NCI-H1417 (cell line): ENCODE measurements around the gene ASTN2.

ENCODE experiments used
- DNase-seq, 3 experiments: peaks; one replicate each; lab custom pipeline; 2025; lab: John Stamatoyannopoulos, UW

The ASTN2 gene

DNA sequence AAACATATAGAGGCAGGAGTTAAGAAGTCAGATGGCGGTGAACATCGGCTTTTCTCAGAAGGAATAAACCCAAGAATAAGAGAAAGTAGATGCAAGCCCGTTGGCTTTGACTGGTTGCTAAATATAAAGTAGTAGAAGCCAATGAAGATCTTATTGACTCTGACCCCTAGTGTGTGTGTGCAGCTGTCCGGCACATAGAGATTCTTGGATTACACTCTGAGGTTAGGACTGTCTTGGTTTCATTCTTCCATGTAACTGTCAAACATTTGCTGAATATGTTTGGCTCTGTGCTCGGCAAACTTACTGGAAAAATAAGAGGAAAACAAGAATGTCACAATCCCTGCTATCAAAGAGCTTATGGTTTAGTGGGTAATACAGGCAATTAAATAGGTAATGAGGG lies 54.9 kb downstream of the ASTN2 start:
- no peak for DNase-seq

- no peak for DNase-seq
Observed at GRCh38 chr9:117355542-117355941, 59.3 kb downstream of the ASTN2 start.

DNA sequence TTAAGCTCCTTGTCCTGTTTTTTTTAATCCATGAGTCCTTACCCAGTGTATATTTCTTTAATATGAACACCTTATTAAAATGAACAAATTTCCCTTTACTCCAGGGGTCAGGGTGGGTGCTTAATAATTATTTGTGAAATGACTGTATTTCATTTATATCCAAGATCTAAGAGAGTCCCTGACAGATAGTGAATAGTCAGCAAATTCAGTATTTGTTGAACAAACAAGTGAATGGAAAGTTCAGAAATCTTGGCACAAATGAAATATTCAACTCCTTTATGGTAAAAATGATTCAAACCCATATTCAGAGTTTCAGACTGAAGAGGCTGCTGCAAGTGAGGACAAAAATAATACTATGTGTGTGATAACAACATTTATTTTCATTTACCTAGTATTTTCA lies 59.9 kb downstream of the ASTN2 start:
- DNase-seq: no peak

- DNase-seq: peak in 1 of 3 experiments; percentile 27
Observed at GRCh38 chr9:117354244-117354847, 60.5 kb downstream of the ASTN2 start.

GRCh38 chr9:117344892-117345660 lies 69.8 kb downstream of the ASTN2 start:
- DNase-seq: no peak

DNA sequence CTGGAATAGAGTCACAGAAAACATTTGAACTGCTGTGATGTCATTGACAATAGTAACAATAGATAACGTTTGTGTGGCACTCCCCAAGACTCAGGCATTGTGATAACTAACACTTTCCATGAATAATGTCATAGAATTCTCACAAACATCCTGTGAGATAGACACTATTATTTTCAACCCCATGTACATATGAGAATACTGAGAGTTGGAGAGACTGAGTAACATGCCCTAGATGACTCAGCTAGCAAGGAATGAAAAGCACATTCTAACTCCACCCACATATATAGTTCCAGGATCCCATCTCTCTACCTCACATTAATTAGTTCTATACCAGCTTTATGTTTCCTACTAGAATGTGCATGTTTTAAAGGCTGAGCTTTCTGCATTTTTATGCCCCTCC lies 71.4 kb downstream of the ASTN2 start:
- no peak for DNase-seq

DNA sequence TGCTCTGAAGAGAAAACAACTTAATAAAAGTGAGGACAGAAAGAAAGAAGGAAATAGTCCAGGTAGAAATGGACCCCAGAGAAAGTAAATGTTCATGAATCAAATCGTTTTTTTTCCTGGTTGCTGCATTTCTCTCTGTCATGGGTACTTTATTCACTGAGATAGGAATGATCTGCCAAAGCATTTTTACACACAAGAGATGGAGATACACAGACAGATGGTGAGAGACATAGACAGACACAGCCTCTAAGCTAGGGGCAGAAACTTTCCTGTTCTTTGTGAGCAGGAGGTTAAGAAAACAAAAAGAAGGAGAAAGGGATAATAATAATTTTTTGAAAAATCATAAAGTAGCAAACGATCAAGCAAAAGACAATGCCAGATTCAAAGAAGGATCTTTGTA lies 73.7 kb downstream of the ASTN2 start:
- DNase-seq: no peak

- no peak for DNase-seq
Observed at GRCh38 chr9:117340422-117340821, 74.4 kb downstream of the ASTN2 start.

DNA sequence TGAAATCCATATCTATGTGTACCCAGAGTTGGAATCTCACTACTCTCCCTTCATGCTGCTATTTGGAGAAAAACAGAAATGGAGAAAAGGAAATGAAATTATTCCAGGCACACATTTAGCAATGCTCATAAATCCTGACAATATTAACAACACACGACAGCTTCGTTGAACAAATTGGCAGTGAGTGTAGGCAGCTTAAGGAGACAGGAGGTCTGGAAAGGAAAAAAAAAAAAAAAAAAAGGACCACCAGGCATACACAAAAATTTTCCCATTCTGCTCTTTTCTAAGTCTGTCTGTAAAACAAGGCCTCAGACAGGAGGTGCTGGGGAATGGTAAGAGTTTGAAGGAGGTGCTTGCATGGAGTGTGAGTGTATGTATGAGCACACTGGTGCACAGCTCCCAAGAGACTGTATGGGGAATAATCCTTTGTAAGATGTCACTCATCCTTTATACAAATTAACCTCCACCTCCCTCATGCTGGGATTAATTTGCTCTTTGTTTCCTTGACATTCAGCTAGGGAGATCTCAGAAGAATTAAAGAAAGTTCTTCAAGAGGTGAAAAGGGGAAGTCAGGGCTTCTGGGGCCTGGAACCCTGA lies 78.9 kb downstream of the ASTN2 start:
- peak in 1 of 3 experiments; percentile 27 for DNase-seq

DNA sequence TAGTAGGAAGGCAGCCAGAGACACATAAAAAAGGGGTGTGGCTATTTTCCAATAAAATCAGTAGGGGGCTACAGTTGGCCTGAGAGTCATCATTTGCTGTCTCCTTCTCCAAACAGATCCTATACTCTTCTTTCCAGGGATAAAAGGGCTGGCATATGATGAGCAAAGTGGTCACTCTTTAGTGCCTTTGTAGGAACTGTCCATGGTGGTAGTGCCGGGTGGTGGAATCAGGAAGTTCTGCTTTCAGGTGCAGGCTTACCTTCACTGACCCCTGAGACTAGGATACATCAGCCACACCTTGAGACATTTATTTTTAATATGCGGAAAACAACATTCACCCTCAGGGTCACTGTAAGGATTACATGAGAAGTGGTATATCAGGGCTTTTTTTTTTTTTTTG lies 80.8 kb downstream of the ASTN2 start:
- DNase-seq: no peak

GRCh38 chr9:117325831-117326230 lies 89.0 kb downstream of the ASTN2 start:
- DNase-seq: peak in 1 of 3 experiments; percentile 50

DNA sequence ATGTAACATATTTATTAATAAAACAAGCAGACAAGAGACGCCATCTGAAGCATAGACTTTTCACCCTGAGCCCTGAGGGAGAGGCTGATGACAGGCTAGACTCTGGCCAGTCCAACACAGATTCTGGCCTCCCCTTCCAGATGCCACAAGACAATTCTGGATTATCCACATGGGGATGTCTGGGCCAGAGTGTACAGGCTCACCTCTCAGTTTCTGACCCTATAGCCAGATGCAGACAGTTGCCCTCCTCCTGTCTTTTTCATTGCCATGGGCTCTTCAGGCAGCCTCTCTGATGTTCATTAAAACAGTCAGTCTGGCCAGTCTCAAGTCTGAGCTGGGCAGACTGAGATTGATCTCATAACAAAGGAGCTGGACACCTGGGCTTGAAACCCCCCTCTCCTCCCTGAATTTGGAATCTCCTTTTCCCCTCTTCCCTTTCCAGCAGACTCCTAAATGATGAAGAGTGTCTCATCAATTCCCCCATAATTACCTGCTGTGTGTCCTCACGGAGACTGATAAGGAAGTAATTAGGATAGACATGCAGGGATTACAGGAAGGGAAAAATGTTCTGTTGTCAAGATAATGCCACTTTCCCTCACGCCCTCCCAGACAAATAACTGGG lies 89.6 kb downstream of the ASTN2 start:
- peak in 2 of 3 experiments; percentile 25 to 50 for DNase-seq

- no peak for DNase-seq
Observed at GRCh38 chr9:117323390-117323789, 91.5 kb downstream of the ASTN2 start.

GRCh38 chr9:117317192-117317591 lies 97.7 kb downstream of the ASTN2 start:
- no peak for DNase-seq

DNA sequence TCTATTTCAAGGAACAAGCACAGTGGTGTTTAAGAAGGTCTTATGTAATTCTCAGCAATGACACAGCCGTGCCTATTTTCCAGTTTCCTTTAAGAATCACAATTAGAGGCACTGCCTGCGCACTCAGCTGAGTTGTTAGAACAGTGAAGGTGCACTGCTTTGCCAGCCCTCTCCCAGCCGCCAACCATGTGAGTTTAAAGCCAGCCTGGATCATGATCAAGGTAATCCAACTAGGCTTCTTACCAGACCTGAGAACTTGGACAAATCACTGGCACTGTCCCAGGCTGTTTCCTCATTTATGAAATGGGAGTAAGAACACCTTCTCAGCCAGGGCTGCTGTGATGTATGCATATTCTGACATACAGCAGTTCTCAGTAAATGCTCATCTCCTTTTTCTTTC lies 99.6 kb downstream of the ASTN2 start:
- DNase-seq: peak in 1 of 3 experiments; percentile 9

- peak in 2 of 3 experiments; percentile 5 to 41 for DNase-seq
Observed at GRCh38 chr9:117313989-117314388, 100.9 kb downstream of the ASTN2 start.

- DNase-seq: no peak
Observed at GRCh38 chr9:117307701-117308100, 107.2 kb downstream of the ASTN2 start.

GRCh38 chr9:117306032-117306431 lies 108.8 kb downstream of the ASTN2 start:
- no peak for DNase-seq

DNA sequence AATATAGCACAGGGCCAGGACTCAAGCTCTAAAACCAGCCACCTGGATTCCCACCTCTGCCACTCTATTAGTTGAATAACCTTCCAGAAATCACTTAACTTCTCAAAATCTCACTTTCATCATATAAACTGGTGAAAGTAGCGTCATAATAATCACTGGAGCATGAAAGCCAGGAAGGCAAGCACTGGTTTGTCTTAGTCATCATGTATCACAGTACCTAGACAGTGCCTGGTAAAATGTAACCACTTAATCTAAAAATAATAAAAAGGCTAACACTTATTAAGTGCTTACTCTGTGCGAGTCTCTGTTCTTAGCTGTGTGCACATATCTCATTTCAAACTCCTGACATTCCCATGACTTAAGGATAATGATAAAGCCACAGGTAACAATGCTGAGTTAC lies 109.4 kb downstream of the ASTN2 start:
- DNase-seq: no peak

DNA sequence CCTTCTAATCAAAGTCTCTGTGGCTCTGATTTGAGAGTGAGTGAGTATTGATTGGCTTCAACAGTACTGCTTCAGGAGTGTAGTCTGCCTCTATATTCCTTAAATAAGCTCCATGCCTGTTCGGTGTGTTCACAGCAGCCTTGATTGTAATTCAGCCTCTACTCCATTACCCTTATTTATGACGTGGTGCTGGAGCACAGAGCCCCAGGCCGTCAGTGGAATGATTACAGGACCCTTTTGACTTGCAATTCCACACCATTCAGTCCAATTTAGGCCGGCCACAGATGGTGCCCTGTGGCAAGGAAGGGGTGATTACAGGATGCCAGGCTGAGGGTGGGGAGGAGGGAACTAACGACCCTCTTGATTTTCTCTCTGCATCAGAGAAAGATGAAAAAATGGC lies 110.3 kb downstream of the ASTN2 start:
- DNase-seq: peak in 2 of 3 experiments; percentile 7 to 44

DNA sequence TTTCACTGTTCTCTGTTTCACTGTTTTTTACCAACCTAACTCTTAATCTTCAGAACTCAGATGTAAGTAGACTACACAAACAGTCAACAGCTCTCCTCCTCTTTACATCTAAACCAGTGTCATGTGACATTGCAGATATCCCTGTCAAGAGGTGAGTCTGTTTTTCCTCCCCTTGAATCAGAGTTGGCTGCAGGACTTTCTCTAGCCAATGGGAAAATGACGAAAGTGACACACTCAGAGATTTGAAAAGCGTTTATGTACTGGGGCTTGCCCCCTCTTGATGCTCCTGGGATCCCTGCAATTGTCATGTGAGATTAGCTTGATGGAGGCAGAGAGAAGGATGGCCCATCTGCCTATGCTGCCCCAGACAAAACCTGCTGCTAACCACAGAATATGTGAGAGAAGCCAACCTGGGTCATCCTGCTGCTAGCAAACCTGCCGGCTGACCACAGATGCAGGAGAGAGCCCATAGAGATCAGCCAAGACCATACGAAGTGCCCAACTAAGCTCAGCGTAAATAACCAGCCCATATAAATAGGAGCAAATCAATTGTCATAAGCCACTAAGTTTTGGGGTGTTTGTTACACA lies 111.1 kb downstream of the ASTN2 start:
- no peak for DNase-seq

DNA sequence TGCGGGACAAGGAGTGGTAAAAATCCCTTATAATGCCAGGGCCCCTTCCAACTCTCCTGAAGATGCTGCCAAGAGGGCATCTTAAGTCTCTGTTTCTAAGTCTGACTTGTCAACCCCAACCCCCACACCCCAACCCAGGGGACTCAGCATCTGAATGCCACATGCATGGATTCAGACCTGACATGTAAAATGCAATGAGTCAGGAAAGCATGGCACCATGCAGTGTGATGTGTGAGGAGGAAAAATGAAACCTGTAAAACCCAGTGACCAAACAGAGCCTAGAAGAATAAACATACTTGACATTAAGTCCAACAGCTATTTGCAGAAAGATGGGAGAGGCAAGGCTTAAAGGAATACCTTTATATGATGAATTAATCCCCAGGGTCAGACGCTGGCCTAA lies 112.4 kb downstream of the ASTN2 start:
- DNase-seq: no peak
